PFSK-1 (cell line): ENCODE data around the gene NUDT15.

Experiments
- REST ChIP-seq, 2 experiments: IDR thresholded peaks; 2 replicates each; pipeline versions ENCODE4 v1.6.1 to v1.8.0; 2011 to 2012; ENCODE audit warnings: low read depth in 2 of 2, low read length in 2 of 2, control low read depth in 1 of 2, inconsistent platforms in 1 of 2, mild to moderate bottlenecking in 1 of 2, moderate library complexity in 1 of 2; ENCODE audit not compliant: insufficient read depth in 1 of 2
- SIN3A ChIP-seq: IDR thresholded peaks from 2 replicates; pipeline ENCODE4 v1.6.1; 2012; ENCODE audit warnings: mild to moderate bottlenecking, low read length, moderate library complexity, borderline replicate concordance; ENCODE audit not compliant: insufficient read depth

- TF ChIP-seq REST (IDR thresholded peaks at IDR 0.05; ENCODE audit: insufficient read depth in 1 of 2, low read depth in 2 of 2, low read length in 2 of 2) (no peak), SIN3A (no peak)
Measured at GRCh38 chr13:48050550-48050949, 13.0 kb downstream of the NUDT15 start.
